Omental fat pad (tissue), 4 donors: Measurements from ENCODE around the gene QPRT. TPM values are rescaled to one million over a fixed set of nuclear protein-coding genes. Genes with fewer than 3 reads are reported as not detected.

Experiments used
- ATAC-seq: fragments of 150-250 bp; one replicate; pipeline ENCODE4 v1.9.1; 2016; ENCODE audit warnings: mild to moderate bottlenecking, moderate library complexity; ENCODE audit not compliant: low FRiP score
- DNase-seq: peaks from one replicate; pipeline ENCODE4 v3.0.0-alpha.2; 2019; ENCODE audit warnings: low spot score
- CTCF ChIP-seq, 3 donors: fragments of 450-650 bp; IDR thresholded peaks; one replicate each; pipeline ENCODE4 v1.5.1; 2016 to 2017; ENCODE audit warnings: antibody characterized with exemption in 3 of 3, mild to moderate bottlenecking in 3 of 3, moderate library complexity in 2 of 3
- total RNA-seq, 4 donors: library from RNA; depleted of rRNA; stranded (reverse); fragments of >200 nt; gene quantifications; one replicate each; pipeline ENCODE4 v1.1.0, GENCODE V29; 2016

The QPRT gene
- total RNA-seq, 4 donors from 2014 or later, result 6.1 to 27.1 (median 8.5) TPM

GRCh38 chr16:29696881-29697331, 17.9 kb downstream of the QPRT start:
- DNase-seq (no peak), ATAC-seq (no peak)
- no peak for TF ChIP-seq CTCF (IDR thresholded peaks at IDR 0.05)

GRCh38 chr16:29697391-29697790, 18.4 kb downstream of the QPRT start:
- TF ChIP-seq CTCF (IDR thresholded peaks at IDR 0.05), result no peak
- DNase-seq (no peak), ATAC-seq (no peak)

- no peak for ATAC-seq
- TF ChIP-seq CTCF (IDR thresholded peaks at IDR 0.05), result no peak
- no peak for DNase-seq
Observed at GRCh38 chr16:29698042-29698441, 19.1 kb downstream of the QPRT start.

GRCh38 chr16:29698484-29699323, 19.7 kb downstream of the QPRT start:
- no peak for TF ChIP-seq CTCF (IDR thresholded peaks at IDR 0.05)
- ATAC-seq, result no peak
- no peak for DNase-seq

- ATAC-seq, result no peak
- TF ChIP-seq CTCF (IDR thresholded peaks at IDR 0.05), result no peak
- no peak for DNase-seq
Observed at GRCh38 chr16:29699324-29700219, 20.6 kb downstream of the QPRT start.

GRCh38 chr16:29700253-29700987, 21.4 kb downstream of the QPRT start:
- no peak for ATAC-seq
- DNase-seq, result peak; percentile 44
- peak in 2 of 3 donors; percentile 55 to 81 for TF ChIP-seq CTCF (IDR thresholded peaks at IDR 0.05)
